ENCODE results near the gene MRNIP. TPM values are rescaled to one million over a fixed set of nuclear protein-coding genes. Genes with fewer than 3 reads are reported as not detected.

Gene MRNIP
- total RNA-seq, 1 donor from 2014 or later, result 25.4 TPM

- H3K27ac ChIP-seq, result peak overlapping the region; percentile 1
- no peaks in the 10 kb centered on the region for H3K27me3 ChIP-seq
- TF ChIP-seq CTCF (IDR thresholded peaks at IDR 0.05), result no peak
- DNase-seq (no peak), ATAC-seq (no peak)
- H3K4me3 ChIP-seq, result peak overlapping the region; percentile 100
- no peaks in the 10 kb centered on the region for H3K9me3 ChIP-seq
- H3K36me3 ChIP-seq, result peaks cover 58% of the 10 kb centered on the region
- peaks cover 63% of the 10 kb centered on the region for H3K4me1 ChIP-seq
- intact Hi-C loops (cut with DNase I), result no loop called here
Measured at GRCh38 chr5:179822444-179822990, 36.1 kb downstream of the MRNIP start.

- DNase-seq (no peak), ATAC-seq (no peak)
- no peaks in the 10 kb centered on the region for H3K9me3 ChIP-seq
- intact Hi-C loops (cut with DNase I), result no loop called here
- TF ChIP-seq CTCF (IDR thresholded peaks at IDR 0.05), result no peak
- H3K36me3 ChIP-seq, result peaks cover 53% of the 10 kb centered on the region
- H3K4me3 ChIP-seq, result peak overlapping the region; percentile 100
- peak overlapping the region; percentile 1 for H3K27ac ChIP-seq
- peaks cover 63% of the 10 kb centered on the region for H3K4me1 ChIP-seq
- H3K27me3 ChIP-seq, result no peaks in the 10 kb centered on the region
Measured at GRCh38 chr5:179822059-179822432, 36.6 kb downstream of the MRNIP start.

- H3K27ac ChIP-seq, result peak overlapping the region; percentile 97
- DNase-seq, result peak; percentile 97
- ATAC-seq, result peak; percentile 78
- peaks cover 62% of the 10 kb centered on the region for H3K4me1 ChIP-seq
- H3K27me3 ChIP-seq, result no peaks in the 10 kb centered on the region
- H3K9me3 ChIP-seq, result no peaks in the 10 kb centered on the region
- peaks cover 47% of the 10 kb centered on the region for H3K36me3 ChIP-seq
- peak overlapping the region; percentile 100 for H3K4me3 ChIP-seq
- intact Hi-C loops (cut with DNase I), result no loop called here
- TF ChIP-seq CTCF (IDR thresholded peaks at IDR 0.05), result no peak
Measured at GRCh38 chr5:179821298-179822058, 37.1 kb downstream of the MRNIP start.

GRCh38 chr5:179820483-179821297, 37.9 kb downstream of the MRNIP start, which contains the start of gene SQSTM1:
SQSTM1 (plus strand) TSS chr5:179820905; CDS start chr5:179820937, 32 bp downstream.
- Histone ChIP-seq H3K4me3 (peak within 1 kb of the TSS; percentile 100), H3K36me3 (peaks cover 39% of the 10 kb centered on the region), H3K4me1 (peaks cover 62% of the 10 kb centered on the region), H3K9me3 (no peaks in the 10 kb centered on the region), H3K27ac (peak within 1 kb of the TSS; percentile 97), H3K27me3 (no peaks in the 10 kb centered on the region)
- intact Hi-C loops (cut with DNase I), result no loop called here
- DNase-seq (peak; percentile 93), ATAC-seq (peak; percentile 77)
- TF ChIP-seq CTCF (IDR thresholded peaks at IDR 0.05), result no peak

GRCh38 chr5:179820127-179820482, 38.5 kb downstream of the MRNIP start:
- Histone ChIP-seq H3K4me3 (peak overlapping the region; percentile 100), H3K27me3 (no peaks in the 10 kb centered on the region), H3K36me3 (peaks cover 34% of the 10 kb centered on the region), H3K27ac (peak overlapping the region; percentile 97), H3K9me3 (no peaks in the 10 kb centered on the region), H3K4me1 (peaks cover 57% of the 10 kb centered on the region)
- DNase-seq (no peak), ATAC-seq (no peak)
- intact Hi-C loops (cut with DNase I), result no loop called here
- no peak for TF ChIP-seq CTCF (IDR thresholded peaks at IDR 0.05)

Measured in upper lobe of right lung (tissue), 1 donor.